HG03135 (cell line): Measurements from ENCODE around the gene KAZN.

ENCODE experiments used
- ATAC-seq: cut with Tn5 transposase; IDR thresholded peaks from one replicate; pipeline ENCODE4 v1.9.1; 2021; ENCODE audit warnings: mild to moderate bottlenecking, moderate library complexity; ENCODE audit not compliant: unreplicated experiment

KAZN gene

GRCh38 chr1:14639291-14640050, 41.0 kb downstream of the KAZN start:
- no peak for ATAC-seq

GRCh38 chr1:14642712-14643111, 44.2 kb downstream of the KAZN start:
- ATAC-seq: no peak

- ATAC-seq: no peak
Measured at GRCh38 chr1:14646973-14647372, 48.5 kb downstream of the KAZN start.

GRCh38 chr1:14647777-14648176, 49.3 kb downstream of the KAZN start:
- ATAC-seq: no peak

GRCh38 chr1:14648391-14648790, 49.9 kb downstream of the KAZN start:
- no peak for ATAC-seq

GRCh38 chr1:14648896-14649855, 50.7 kb downstream of the KAZN start:
- no peak for ATAC-seq

GRCh38 chr1:14649976-14650375, 51.5 kb downstream of the KAZN start:
- no peak for ATAC-seq

GRCh38 chr1:14650951-14651350, 52.5 kb downstream of the KAZN start:
- no peak for ATAC-seq

- ATAC-seq: no peak
Measured at GRCh38 chr1:14652840-14653239, 54.4 kb downstream of the KAZN start.

GRCh38 chr1:14653461-14653960, 55.0 kb downstream of the KAZN start:
- no peak for ATAC-seq

- ATAC-seq: no peak
Measured at GRCh38 chr1:14654554-14654953, 56.1 kb downstream of the KAZN start.

GRCh38 chr1:14655385-14655784, 56.9 kb downstream of the KAZN start:
- no peak for ATAC-seq

- no peak for ATAC-seq
Measured at GRCh38 chr1:14656384-14656937, 58.0 kb downstream of the KAZN start.

GRCh38 chr1:14658642-14659041, 60.2 kb downstream of the KAZN start:
- no peak for ATAC-seq

- no peak for ATAC-seq
Measured at GRCh38 chr1:14659913-14660312, 61.4 kb downstream of the KAZN start.

GRCh38 chr1:14660801-14661200, 62.3 kb downstream of the KAZN start:
- no peak for ATAC-seq

- ATAC-seq: no peak
Measured at GRCh38 chr1:14661222-14661621, 62.7 kb downstream of the KAZN start.

GRCh38 chr1:14662116-14662515, 63.6 kb downstream of the KAZN start:
- no peak for ATAC-seq

- ATAC-seq: no peak
Measured at GRCh38 chr1:14663773-14664172, 65.3 kb downstream of the KAZN start.

GRCh38 chr1:14666373-14666772, 67.9 kb downstream of the KAZN start:
- ATAC-seq: no peak

- no peak for ATAC-seq
Measured at GRCh38 chr1:14666962-14667650, 68.6 kb downstream of the KAZN start.
